B cell (primary cell): ENCODE results near the gene EHD3. TPM values are rescaled to one million over a fixed set of nuclear protein-coding genes. Genes with fewer than 3 reads are reported as not detected.

Experiments used
- ATAC-seq: fragments of 200-7000 bp; cut with Tn5 transposase; one replicate; pipeline ENCODE4 v1.10.0; 2021; ENCODE audit warnings: low read depth, mild to moderate bottlenecking, moderate number of reproducible peaks, moderate library complexity
- CTCF ChIA-PET: fragments of 350-600 bp; sonication (Branson Sonifier 250); formaldehyde crosslinking; loops from one replicate; lab custom pipeline; 2021; ENCODE audit warnings: antibody characterized with exemption, inconsistent platforms; lab: Charles Lee
- POLR2A ChIA-PET: fragments of 350-600 bp; sonication (Branson Sonifier 250); formaldehyde crosslinking; loops from one replicate; lab custom pipeline; 2021; ENCODE audit warnings: antibody characterized with exemption; lab: Charles Lee
- DNase-seq: peaks from one replicate; pipeline ENCODE4 v3.0.0; 2013
- H2AFZ ChIP-seq: 2 replicates; pipeline ENCODE4 v1.6.1; 2012; ENCODE audit warnings: mild to moderate bottlenecking, low read depth, low read length; ENCODE audit not compliant: insufficient read depth, poor library complexity, severe bottlenecking
- H3K27ac ChIP-seq, 2 donors: 1 replicate in 1 of 2; 2 replicates in 1 of 2; pipeline ENCODE4 v1.5.1; 2012 to 2013; ENCODE audit warnings: low read length in 2 of 2, mild to moderate bottlenecking in 2 of 2, moderate library complexity in 1 of 2
- H3K27me3 ChIP-seq, 4 experiments: fragments of 200-600 bp in 1 of 4; sonication (generic) in 1 of 4; replicated peaks in 1 of 4; 1 replicate in 2 of 4; 2 replicates in 2 of 4; pipeline versions ENCODE4 v1.6.1 to v1.7.0; 2013 to 2016; ENCODE audit warnings: low read length in 3 of 4, mild to moderate bottlenecking in 2 of 4, mixed read lengths in 1 of 4, moderate library complexity in 1 of 4; ENCODE audit not compliant: insufficient read depth in 4 of 4, control insufficient read depth in 3 of 4; ENCODE audit errors: control extremely low read depth in 1 of 4
- H3K36me3 ChIP-seq, 2 experiments: replicated peaks in 1 of 2; 1 replicate in 1 of 2; 2 replicates in 1 of 2; pipeline versions ENCODE4 v1.6.1 to v1.7.1; 2013; ENCODE audit warnings: low read length in 1 of 2; ENCODE audit not compliant: insufficient read depth in 2 of 2, control insufficient read depth in 1 of 2; ENCODE audit errors: control extremely low read depth in 1 of 2, extremely low read depth in 1 of 2
- H3K4me1 ChIP-seq, 2 donors: fragments of 200-600 bp in 1 of 2; sonication (generic) in 1 of 2; 1 replicate in 1 of 2; 2 replicates in 1 of 2; pipeline versions ENCODE4 v1.5.1 to v1.6.1; 2013 to 2017; ENCODE audit warnings: low read length in 2 of 2; ENCODE audit not compliant: control insufficient read depth in 2 of 2, insufficient read depth in 2 of 2
- H3K4me2 ChIP-seq: replicated peaks from 2 replicates; pipeline ENCODE3; 2012; ENCODE audit warnings: mild to moderate bottlenecking, low read depth, low read length; ENCODE audit not compliant: poor library complexity, severe bottlenecking
- H3K4me3 ChIP-seq, 5 experiments: fragments of 200-600 bp in 1 of 5; sonication (generic) in 1 of 5; 1 replicate in 3 of 5; 2 replicates in 2 of 5; pipeline versions ENCODE4 v1.5.1 to v1.7.0; 2011 to 2016; ENCODE audit warnings: low read length in 4 of 5, mild to moderate bottlenecking in 4 of 5, low read depth in 2 of 5, control low read depth in 1 of 5, moderate library complexity in 1 of 5; ENCODE audit not compliant: insufficient read depth in 1 of 5; ENCODE audit errors: control extremely low read depth in 1 of 5, extremely low read depth in 1 of 5
- H3K79me2 ChIP-seq: fragments of 200-600 bp; sonication (generic); one replicate; pipeline ENCODE4 v1.6.0; 2016; ENCODE audit warnings: low read length; ENCODE audit not compliant: control insufficient read depth, insufficient read depth
- H3K9ac ChIP-seq: fragments of 200-600 bp; sonication (generic); 2 replicates; pipeline ENCODE4 v1.6.1; 2017; ENCODE audit warnings: mild to moderate bottlenecking, low read length, moderate library complexity
- H3K9me3 ChIP-seq, 3 donors: one replicate each; pipeline versions ENCODE4 v1.6.1 to v1.7.1; 2013; ENCODE audit warnings: low read length in 2 of 3; ENCODE audit not compliant: control insufficient read depth in 2 of 3, insufficient read depth in 1 of 3; ENCODE audit errors: control extremely low read depth in 1 of 3
- H4K20me1 ChIP-seq: 2 replicates; pipeline ENCODE4 v1.6.0; 2012; ENCODE audit warnings: mild to moderate bottlenecking, low read length; ENCODE audit not compliant: insufficient read depth, control insufficient read depth, poor library complexity, severe bottlenecking
- H3K27ac Mint-ChIP-seq: one replicate; pipeline ENCODE4 v1.8.0; 2021; ENCODE audit warnings: mixed read lengths
- H3K27me3 Mint-ChIP-seq: one replicate; pipeline ENCODE4 v1.8.0; 2021; ENCODE audit warnings: mixed read lengths
- H3K4me1 Mint-ChIP-seq: one replicate; pipeline ENCODE4 v1.8.0; 2021; ENCODE audit warnings: mixed read lengths
- H3K4me3 Mint-ChIP-seq: one replicate; pipeline ENCODE4 v1.8.0; 2021; ENCODE audit warnings: mixed read lengths
- H3K9me3 Mint-ChIP-seq: one replicate; pipeline ENCODE4 v1.8.0; 2022; ENCODE audit warnings: mixed read lengths; ENCODE audit not compliant: insufficient read depth
- EZH2 ChIP-seq: IDR thresholded peaks from 2 replicates; pipeline ENCODE4 v1.6.1; 2012; ENCODE audit warnings: borderline replicate concordance, low read depth, mild to moderate bottlenecking, moderate library complexity, low read length; ENCODE audit not compliant: insufficient read depth, poor library complexity, severe bottlenecking
- WGBS: methylation state at CpG from one replicate; pipeline ENCODE4 v1.1.5; 2013; ENCODE audit warnings: missing lambda C conversion rate; ENCODE audit not compliant: insufficient coverage; 5-methylcytosine and 5-hydroxymethylcytosine counted together
- intact Hi-C: fragments of 100-400 bp; cut with micrococcal nuclease; formaldehyde crosslinking; loops from one replicate; pipeline ENCODE4 v1.10.0; 2022
- polyA plus RNA-seq: library from polyadenylated mRNA; depleted of rRNA; stranded (reverse); fragments of >200 nt; gene quantifications from 2 replicates; pipeline ENCODE4 v1.2.3, GENCODE V29; 2012
- total RNA-seq, 2 donors: library from RNA; stranded (reverse); fragments of 120-200 nt in 1 of 2; gene quantifications; 1 replicate in 1 of 2; 2 replicates in 1 of 2; pipeline versions ENCODE4 v1.2.3 to v1.2.4, GENCODE V29; 2013 to 2022
- TF ChIP-seq, protein P1 (sequence below): fragments of 200-600 bp; IDR thresholded peaks from one replicate; pipeline ENCODE4 v1.8.0; 2022; ENCODE audit warnings: antibody characterized with exemption, mild to moderate bottlenecking

The EHD3 gene
- total and polyA plus RNA-seq, 2 donors (not counting 1 experiment from before 2014, with no cell fraction given), result 19.0 to 60.5 TPM

DNA sequence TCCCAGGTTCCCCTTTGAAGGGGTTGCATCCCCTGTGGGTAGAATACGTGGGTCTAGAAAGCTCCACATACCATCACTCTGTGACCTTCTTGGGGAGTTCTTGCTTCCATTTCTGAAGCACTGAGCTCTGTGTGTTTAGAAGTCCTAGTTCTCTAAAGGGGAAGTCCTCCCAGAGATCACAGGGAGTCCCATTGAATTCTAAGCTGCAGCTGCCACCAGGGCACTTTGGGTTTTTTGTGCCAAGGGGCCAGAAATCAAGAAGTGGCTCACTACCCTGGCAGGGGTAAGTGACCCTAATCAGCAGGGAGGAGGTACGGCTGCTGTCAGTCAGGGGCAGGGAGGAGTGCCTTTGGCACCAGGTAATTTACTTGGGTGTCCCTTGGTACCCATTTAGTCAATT, 70.9 kb downstream of the EHD3 start:
- CTCF ChIA-PET, result interaction anchor here (1.1 kb wide), 1 partner anchor 29 kb away, joined by 4 read pairs; no protein-coding TSS in a partner anchor
- DNase-seq (no peak), ATAC-seq (no peak)
- intact Hi-C loops, result no loop called here
- Histone ChIP-seq H3K4me2 (no peak overlapping the region), H3K27ac (no peak overlapping the region), H3K4me3 (no peak overlapping the region), H2AFZ (no peak overlapping the region), H3K9ac (no peak overlapping the region), H3K36me3 (no peaks in the 10 kb centered on the region), H4K20me1 (no peaks in the 10 kb centered on the region), H3K79me2 (no peaks in the 10 kb centered on the region), H3K27me3 (no peaks in the 10 kb centered on the region), H3K4me1 (no peaks in the 10 kb centered on the region), H3K9me3 (peaks cover 0 to 1% (median 0%) of the 10 kb centered on the region in 3 donors)
- POLR2A ChIA-PET, result no interaction called here
- no peaks in the 10 kb centered on the region for H3K4me1 Mint-ChIP-seq
- no peak overlapping the region for H3K27ac Mint-ChIP-seq
- WGBS, result 76% methylated on average over 2 of the region's 2 CpGs
- H3K4me3 Mint-ChIP-seq, result no peak overlapping the region
- peaks cover 3% of the 10 kb centered on the region for H3K27me3 Mint-ChIP-seq
- H3K9me3 Mint-ChIP-seq, result no peaks in the 10 kb centered on the region
- TF ChIP-seq EZH2, result no peak
- TF ChIP-seq, protein P1, sequence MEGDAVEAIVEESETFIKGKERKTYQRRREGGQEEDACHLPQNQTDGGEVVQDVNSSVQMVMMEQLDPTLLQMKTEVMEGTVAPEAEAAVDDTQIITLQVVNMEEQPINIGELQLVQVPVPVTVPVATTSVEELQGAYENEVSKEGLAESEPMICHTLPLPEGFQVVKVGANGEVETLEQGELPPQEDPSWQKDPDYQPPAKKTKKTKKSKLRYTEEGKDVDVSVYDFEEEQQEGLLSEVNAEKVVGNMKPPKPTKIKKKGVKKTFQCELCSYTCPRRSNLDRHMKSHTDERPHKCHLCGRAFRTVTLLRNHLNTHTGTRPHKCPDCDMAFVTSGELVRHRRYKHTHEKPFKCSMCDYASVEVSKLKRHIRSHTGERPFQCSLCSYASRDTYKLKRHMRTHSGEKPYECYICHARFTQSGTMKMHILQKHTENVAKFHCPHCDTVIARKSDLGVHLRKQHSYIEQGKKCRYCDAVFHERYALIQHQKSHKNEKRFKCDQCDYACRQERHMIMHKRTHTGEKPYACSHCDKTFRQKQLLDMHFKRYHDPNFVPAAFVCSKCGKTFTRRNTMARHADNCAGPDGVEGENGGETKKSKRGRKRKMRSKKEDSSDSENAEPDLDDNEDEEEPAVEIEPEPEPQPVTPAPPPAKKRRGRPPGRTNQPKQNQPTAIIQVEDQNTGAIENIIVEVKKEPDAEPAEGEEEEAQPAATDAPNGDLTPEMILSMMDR, result no peak

DNA sequence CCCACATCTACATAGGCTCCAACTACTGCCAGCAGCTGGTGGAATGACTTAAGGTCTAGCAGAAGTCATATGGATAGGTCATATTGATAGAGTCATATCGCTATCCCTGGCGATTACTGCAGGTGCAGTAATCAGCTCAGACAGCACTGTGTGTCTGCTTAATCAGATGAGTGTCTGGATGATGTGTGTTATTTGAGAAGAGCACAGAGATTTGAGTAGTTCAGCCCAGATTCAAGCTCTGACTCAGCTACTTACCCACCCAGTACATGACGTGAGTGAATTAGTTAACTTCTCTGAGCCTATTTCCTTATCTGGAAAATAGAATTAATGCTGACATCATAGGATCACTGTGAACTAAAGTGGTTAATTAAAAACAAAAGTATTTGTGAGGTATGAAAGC, 78.9 kb downstream of the EHD3 start:
- H3K9ac ChIP-seq, result no peak overlapping the region
- Mint-ChIP-seq H3K4me3 (no peak overlapping the region), H3K27me3 (peaks cover 5% of the 10 kb centered on the region), H3K4me1 (peaks cover 10% of the 10 kb centered on the region), H3K27ac (no peak overlapping the region), H3K9me3 (no peaks in the 10 kb centered on the region)
- intact Hi-C loops, result no loop called here
- H3K27ac ChIP-seq, result no peak overlapping the region
- no peak overlapping the region for H3K4me3 ChIP-seq
- H3K4me1 ChIP-seq, result peaks cover 9% of the 10 kb centered on the region in 2 donors
- 100% methylated on average over 1 of the region's 3 CpGs for WGBS
- H2AFZ ChIP-seq, result no peak overlapping the region
- ATAC-seq (no peak), DNase-seq (no peak)
- H3K36me3 ChIP-seq, result no peaks in the 10 kb centered on the region
- peaks cover 0 to 4% (median 0%) of the 10 kb centered on the region in 3 donors for H3K9me3 ChIP-seq
- ChIA-PET POLR2A (no interaction called here), CTCF (no interaction called here)
- TF ChIP-seq, protein P1, result no peak
- H3K27me3 ChIP-seq, result peaks cover 0 to 5% (median 0%) of the 10 kb centered on the region in 4 experiments
- no peaks in the 10 kb centered on the region for H3K79me2 ChIP-seq
- H3K4me2 ChIP-seq, result no peak overlapping the region
- H4K20me1 ChIP-seq, result no peaks in the 10 kb centered on the region
